ENCODE results near the gene TEDC1. TPM values are rescaled to one million over a fixed set of nuclear protein-coding genes. Genes with fewer than 3 reads are reported as not detected.

Gene TEDC1
- total and polyA plus RNA-seq, 5 donors, result 5.2 to 6.9 (median 5.9) TPM

DNA sequence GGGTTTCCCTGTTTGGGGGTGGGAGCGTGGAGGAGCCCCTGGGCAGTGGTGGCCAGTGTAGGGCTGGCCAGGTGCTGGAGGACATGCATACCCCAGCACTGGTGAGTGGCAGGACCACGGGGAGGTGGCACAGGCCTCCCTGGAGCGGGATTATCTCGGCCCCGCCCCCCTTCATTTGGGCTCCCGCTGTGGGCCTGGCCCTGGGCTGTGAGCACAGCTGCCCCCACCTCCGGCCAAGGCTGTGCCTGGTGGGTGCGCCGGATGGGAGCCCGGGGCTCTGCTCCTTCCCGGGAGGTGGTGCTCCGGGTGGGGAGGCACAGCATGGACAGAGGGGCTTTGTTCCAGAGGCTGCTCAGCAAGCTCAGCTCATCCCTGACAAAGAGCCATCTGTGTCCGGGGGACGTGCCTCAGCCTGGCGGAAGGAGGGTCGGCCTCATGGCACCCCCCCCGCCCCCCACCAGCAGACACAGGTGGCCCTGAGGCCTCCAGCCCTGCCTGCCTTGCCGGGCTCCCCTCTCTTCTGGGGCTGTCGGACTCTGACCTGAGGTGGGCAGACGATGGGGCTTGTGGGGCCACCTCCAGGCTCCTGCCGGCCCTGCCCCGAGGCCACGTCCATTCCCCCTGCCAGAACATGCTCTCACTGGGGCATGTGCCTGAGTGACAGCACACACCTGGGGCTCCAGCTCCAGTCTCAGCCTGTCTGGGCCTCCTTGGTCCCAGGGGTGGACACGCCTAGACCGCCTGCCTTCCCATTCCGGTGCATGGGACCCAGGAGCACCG lies 8.4 kb downstream of the TEDC1 start:
- ATAC-seq (no peak), DNase-seq (peak in 1 of 3 donors; percentile 65)
- Histone ChIP-seq H3K4me1 (ENCODE audit: control insufficient read depth, insufficient read depth, low read length) (no peaks in the 10 kb centered on the region), H3K27me3 (ENCODE audit: control insufficient read depth, insufficient read depth) (no peaks in the 10 kb centered on the region), H3K27ac (ENCODE audit: low read length) (no peak overlapping the region), H3K9me3 (ENCODE audit: control insufficient read depth, low read length) (no peaks in the 10 kb centered on the region), H3K4me3 (ENCODE audit: low read length) (no peak overlapping the region)
- intact Hi-C loops (cut with DNase I), result no loop called here
- 70% methylated on average over 27 of the region's 27 CpGs for WGBS

DNA sequence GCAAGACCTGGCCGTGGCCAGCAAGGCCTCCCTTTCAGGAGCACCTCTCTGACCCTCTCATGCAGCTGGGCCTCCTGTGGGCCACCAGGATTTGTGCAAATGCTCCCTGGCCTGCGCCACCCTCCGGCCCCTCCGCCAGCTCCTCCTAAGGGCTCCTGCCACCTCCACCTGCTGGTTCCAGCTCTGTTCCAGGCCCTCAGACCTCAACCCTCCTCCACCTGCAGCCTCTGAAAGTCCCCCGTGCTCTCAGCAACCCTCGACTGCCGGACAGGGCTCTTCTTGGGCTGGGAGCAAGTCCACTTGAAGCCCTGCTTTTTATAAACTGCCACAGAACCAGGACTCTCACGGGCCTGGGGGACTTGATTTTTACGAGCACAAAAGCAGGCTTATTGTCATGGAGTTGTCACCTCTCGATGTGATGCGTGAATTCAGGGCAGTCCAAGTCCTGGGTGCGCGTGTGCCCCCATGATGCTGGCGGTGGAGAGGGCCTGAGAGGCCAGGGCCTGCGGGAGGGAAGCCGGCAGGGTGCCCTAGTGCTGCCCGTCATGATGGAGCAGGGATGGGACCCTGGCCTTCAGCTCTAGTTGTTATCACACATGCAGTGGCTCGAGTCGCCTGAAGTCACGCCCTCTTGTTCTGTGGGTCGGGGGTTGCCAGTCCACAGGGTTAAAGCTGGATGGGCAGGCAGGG lies 9.1 kb downstream of the TEDC1 start:
- Histone ChIP-seq H3K9me3 (ENCODE audit: control insufficient read depth, low read length) (no peaks in the 10 kb centered on the region), H3K27ac (ENCODE audit: low read length) (no peak overlapping the region), H3K27me3 (ENCODE audit: control insufficient read depth, insufficient read depth) (no peaks in the 10 kb centered on the region), H3K4me3 (ENCODE audit: low read length) (no peak overlapping the region), H3K4me1 (ENCODE audit: control insufficient read depth, insufficient read depth, low read length) (no peaks in the 10 kb centered on the region)
- DNase-seq (peak in 1 of 3 donors; percentile 50), ATAC-seq (no peak)
- intact Hi-C loops (cut with DNase I), result no loop called here
- WGBS, result 85% methylated on average over 21 of the region's 21 CpGs

DNA sequence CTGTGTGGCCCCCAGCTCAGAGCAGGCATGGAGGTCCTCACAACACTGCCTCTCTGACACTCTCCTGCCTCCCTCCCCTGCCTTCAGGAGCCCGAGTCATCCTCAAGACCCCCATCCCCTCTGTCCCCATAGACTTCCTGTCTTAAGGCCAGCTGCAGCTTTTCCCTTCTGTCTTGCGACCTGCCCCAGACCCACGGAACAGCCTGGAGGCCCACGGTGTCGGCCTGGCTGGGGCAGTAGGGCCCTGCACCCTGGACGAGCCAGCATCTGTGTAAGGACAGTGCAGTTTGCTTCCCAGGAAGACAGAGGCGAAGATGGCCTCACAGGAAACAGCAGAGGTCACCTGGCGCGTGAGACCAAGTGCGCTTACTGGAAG lies 9.7 kb downstream of the TEDC1 start:
- intact Hi-C loops (cut with DNase I), result no loop called here
- 63% methylated on average over 10 of the region's 10 CpGs for WGBS
- Histone ChIP-seq H3K9me3 (ENCODE audit: control insufficient read depth, low read length) (no peaks in the 10 kb centered on the region), H3K27ac (ENCODE audit: low read length) (no peak overlapping the region), H3K27me3 (ENCODE audit: control insufficient read depth, insufficient read depth) (no peaks in the 10 kb centered on the region), H3K4me3 (ENCODE audit: low read length) (no peak overlapping the region), H3K4me1 (ENCODE audit: control insufficient read depth, insufficient read depth, low read length) (no peaks in the 10 kb centered on the region)
- no peak for DNase-seq
- ATAC-seq, result no peak

DNA sequence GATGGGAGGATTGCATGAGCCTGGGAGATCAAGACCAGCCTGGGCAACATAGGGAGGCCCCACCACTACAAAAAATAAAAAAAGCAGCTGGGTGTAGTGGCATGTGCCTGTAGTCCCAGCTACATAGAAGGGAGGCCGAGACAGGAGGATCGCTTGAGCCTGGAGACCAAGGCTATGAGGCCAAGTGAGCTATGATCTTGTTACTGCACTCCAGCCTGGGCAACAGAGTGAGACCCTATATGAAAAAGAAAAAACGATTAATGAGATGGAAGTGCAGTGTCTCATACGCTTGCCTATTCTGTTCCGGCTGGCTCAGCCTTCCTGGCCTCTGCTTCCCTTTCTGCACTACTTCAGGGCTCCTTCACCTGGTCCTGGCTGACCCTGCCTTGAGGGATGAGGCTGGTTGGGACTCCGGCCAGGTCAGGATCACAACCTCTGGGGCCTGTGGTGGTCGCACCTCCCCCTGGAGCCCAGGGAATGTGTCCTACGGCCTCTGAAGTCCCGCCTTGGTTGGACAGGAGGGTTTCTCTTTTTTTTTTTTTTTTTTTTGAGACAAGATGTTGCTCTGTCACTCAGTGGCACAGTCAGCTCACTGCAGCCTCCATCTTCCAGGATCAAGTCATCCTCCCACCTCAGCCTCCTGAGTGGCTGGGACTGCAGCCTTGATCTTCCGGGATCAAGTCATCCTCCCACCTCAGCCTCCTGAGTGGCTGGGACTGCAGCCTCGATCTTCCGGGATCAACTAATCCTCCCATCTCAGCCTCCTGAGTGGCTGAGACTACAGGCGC lies 10.7 kb downstream of the TEDC1 start:
- H3K27me3 ChIP-seq (ENCODE audit: control insufficient read depth, insufficient read depth), result no peaks in the 10 kb centered on the region
- intact Hi-C loops (cut with DNase I), result no loop called here
- no peaks in the 10 kb centered on the region for H3K9me3 ChIP-seq (ENCODE audit: control insufficient read depth, low read length)
- no peaks in the 10 kb centered on the region for H3K4me1 ChIP-seq (ENCODE audit: control insufficient read depth, insufficient read depth, low read length)
- WGBS, result 87% methylated on average over 13 of the region's 13 CpGs
- H3K27ac ChIP-seq (ENCODE audit: low read length), result no peak overlapping the region
- ATAC-seq (no peak), DNase-seq (no peak)
- H3K4me3 ChIP-seq (ENCODE audit: low read length), result no peak overlapping the region

DNA sequence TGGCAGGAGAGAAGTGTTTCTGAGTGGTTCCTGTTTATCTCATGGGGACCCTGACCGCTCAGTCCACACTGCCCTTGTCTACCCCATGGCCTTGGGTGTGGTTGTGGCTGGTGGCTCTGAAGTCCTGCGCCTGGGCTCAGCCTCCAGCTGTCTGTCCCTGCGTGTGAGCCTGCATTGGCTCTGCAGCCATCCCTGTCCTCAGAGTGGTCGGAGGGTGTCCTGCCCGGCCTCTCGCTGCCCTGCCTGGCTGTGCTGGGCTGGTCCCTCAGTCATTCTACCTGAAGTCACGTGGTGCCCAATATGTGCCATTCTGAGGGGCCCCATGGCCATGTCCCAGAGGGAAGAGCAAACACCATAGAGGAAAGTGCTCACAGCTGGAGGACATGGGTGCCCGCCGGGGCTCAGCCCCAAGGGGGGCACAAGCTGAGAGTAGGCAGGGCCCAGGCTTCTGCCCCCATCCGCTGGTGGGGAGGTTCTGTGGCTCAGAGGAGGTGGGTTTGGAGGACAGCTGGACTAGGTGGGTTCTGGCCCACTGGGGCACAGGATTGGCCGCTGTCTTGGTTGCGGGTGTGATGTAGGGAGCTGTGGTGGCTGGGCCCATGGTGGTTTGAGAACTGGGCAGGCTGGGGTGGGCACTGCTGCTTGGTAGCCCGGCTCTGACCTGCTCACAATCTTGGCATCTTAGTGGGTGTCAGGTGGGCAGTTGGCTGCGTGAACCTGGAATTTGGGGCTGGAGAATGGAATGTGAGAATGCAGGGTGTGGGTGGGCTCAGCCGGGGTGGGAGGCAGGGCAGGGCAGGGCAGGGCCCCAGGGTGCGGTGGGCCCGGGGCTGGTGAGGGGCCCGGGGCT lies 11.6 kb downstream of the TEDC1 start:
- 83% methylated on average over 18 of the region's 18 CpGs for WGBS
- H3K4me3 ChIP-seq (ENCODE audit: low read length), result no peak overlapping the region
- intact Hi-C loops (cut with DNase I), result no loop called here
- H3K27me3 ChIP-seq (ENCODE audit: control insufficient read depth, insufficient read depth), result no peaks in the 10 kb centered on the region
- H3K9me3 ChIP-seq (ENCODE audit: control insufficient read depth, low read length), result no peaks in the 10 kb centered on the region
- no peaks in the 10 kb centered on the region for H3K4me1 ChIP-seq (ENCODE audit: control insufficient read depth, insufficient read depth, low read length)
- H3K27ac ChIP-seq (ENCODE audit: low read length), result no peak overlapping the region
- DNase-seq (no peak), ATAC-seq (no peak)

DNA sequence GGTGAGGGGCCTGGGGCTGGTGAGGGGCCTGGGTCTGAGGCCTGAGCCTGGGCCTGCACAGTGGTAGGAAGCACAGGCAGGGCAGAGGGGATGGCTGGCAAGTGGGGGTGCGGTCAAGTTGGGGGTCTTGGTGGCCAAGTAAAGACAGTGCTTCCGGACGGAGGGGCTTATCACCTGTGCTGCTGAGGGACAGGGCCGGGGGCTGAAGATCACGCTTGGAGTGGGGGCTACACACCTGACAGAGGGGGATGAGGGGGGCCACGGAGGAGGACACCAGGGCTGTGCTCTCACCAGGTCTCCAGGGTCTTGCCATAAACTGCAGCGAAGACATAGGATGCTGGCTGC lies 12.2 kb downstream of the TEDC1 start:
- 86% methylated on average over 7 of the region's 7 CpGs for WGBS
- Histone ChIP-seq H3K27ac (ENCODE audit: low read length) (no peak overlapping the region), H3K4me1 (ENCODE audit: control insufficient read depth, insufficient read depth, low read length) (no peaks in the 10 kb centered on the region), H3K9me3 (ENCODE audit: control insufficient read depth, low read length) (no peaks in the 10 kb centered on the region), H3K27me3 (ENCODE audit: control insufficient read depth, insufficient read depth) (no peaks in the 10 kb centered on the region), H3K4me3 (ENCODE audit: low read length) (no peak overlapping the region)
- ATAC-seq (no peak), DNase-seq (no peak)
- intact Hi-C loops (cut with DNase I), result no loop called here

DNA sequence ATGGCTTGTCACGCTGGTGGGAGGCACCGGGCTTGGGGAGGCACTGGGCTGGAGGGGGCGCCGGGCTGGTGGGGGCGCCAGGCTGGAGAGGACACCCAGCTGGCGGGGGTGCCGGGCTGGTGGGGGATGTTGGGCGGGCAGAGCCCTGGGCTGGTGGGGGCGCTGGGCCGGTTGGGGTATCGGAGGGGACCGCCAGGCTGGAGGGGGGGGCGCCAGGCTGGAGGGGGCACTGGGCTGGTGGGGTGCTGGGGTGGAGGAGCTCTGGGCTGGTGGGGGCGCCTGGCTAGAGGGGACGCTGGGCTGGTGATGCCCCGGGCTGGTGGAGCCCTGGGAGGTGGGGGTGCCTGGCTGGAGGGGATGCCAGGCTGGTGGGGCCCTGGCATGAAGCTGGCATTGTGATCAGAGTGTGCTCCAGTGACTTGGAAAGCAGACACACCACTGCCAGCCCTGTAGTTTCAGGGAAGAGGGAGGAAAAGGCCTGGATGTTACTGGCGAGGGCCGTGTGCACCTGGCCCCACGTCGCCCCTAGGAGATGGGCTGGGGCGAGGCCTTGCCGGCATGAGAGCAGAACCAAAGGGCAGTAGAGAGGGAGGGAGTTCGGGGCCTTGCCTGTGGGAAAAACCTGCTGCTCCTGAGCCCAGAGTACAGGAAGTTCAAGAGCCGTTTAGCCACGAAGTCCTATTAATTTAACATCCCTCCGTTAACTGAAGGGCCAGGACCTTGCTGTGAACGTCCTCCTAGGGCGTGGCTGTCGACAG lies 13.1 kb downstream of the TEDC1 start:
- Histone ChIP-seq H3K27me3 (ENCODE audit: control insufficient read depth, insufficient read depth) (no peaks in the 10 kb centered on the region), H3K27ac (ENCODE audit: low read length) (no peak overlapping the region), H3K9me3 (ENCODE audit: control insufficient read depth, low read length) (no peaks in the 10 kb centered on the region), H3K4me1 (ENCODE audit: control insufficient read depth, insufficient read depth, low read length) (no peaks in the 10 kb centered on the region), H3K4me3 (ENCODE audit: low read length) (no peak overlapping the region)
- DNase-seq (peak in 1 of 3 donors; percentile 71), ATAC-seq (no peak)
- intact Hi-C loops (cut with DNase I), result no loop called here
- 72% methylated on average over 29 of the region's 29 CpGs for WGBS

DNA sequence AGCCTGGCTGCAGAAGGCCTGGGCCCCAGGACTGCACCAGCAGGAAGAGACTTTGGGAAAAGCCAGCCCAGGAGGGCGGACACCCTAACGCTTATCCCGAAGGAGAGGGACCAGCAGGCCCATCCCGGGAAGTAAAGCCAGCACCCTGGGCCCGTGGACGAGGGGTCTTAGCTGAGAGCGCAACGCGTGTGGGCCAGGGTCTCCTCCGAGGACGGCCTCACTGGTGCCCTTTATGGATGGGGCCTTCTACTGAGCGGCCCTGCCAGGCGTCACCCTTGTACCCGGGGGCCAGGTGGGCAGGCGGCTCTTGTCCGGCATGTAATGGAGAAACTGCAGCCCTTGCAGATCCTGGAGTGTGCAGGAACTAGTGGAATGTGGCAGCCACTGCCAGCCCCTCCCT lies 14.1 kb downstream of the TEDC1 start:
- DNase-seq (no peak), ATAC-seq (no peak)
- intact Hi-C loops (cut with DNase I), result no loop called here
- Histone ChIP-seq H3K4me1 (ENCODE audit: control insufficient read depth, insufficient read depth, low read length) (no peaks in the 10 kb centered on the region), H3K4me3 (ENCODE audit: low read length) (no peak overlapping the region), H3K9me3 (ENCODE audit: control insufficient read depth, low read length) (no peaks in the 10 kb centered on the region), H3K27me3 (ENCODE audit: control insufficient read depth, insufficient read depth) (no peaks in the 10 kb centered on the region), H3K27ac (ENCODE audit: low read length) (no peak overlapping the region)
- WGBS, result 87% methylated on average over 16 of the region's 16 CpGs

DNA sequence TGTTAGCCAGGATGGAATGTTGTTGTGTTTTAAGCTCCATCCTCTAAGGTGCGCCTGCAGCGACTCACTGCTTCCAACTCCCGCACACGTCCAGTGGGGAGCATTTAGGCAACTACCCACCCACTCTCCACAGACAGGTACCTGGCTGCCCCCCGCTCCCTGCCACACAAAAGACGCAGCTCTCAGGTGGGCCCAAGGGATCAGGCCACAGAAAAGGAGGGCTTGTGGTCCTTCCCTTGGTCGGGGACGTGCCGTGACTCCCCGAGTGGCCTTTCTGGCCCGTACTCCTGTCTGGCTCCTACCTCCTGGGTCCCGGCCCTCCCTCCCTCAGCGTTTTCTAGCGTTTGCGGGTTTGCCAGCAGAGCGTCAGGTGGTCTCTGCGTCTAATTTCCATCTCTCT lies 16.2 kb downstream of the TEDC1 start:
- 77% methylated on average over 17 of the region's 17 CpGs for WGBS
- no peak for DNase-seq
- Histone ChIP-seq H3K9me3 (ENCODE audit: control insufficient read depth, low read length) (no peaks in the 10 kb centered on the region), H3K27me3 (ENCODE audit: control insufficient read depth, insufficient read depth) (no peaks in the 10 kb centered on the region), H3K4me1 (ENCODE audit: control insufficient read depth, insufficient read depth, low read length) (no peaks in the 10 kb centered on the region), H3K27ac (ENCODE audit: low read length) (no peak overlapping the region), H3K4me3 (ENCODE audit: low read length) (no peak overlapping the region)
- no peak for ATAC-seq
- intact Hi-C loops (cut with DNase I), result no loop called here

DNA sequence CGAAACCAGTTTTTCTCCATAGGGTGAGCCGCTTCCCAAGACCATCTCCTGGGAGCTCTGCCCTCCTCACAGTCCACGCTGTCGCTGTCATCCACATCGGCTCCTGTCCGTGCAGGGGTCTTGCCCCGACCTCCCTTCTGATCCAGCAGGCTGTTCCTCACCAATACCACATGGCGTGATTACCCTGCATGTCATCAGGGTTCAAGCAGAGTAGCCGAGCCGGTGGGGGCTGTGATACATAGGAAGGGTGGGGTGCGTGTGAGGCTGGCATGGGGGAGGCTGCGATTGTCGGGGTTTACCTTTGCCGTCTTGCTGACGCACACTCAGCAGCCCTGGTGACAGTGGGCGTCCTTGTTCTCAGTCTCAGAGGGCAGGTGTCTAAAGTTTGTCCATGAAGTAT lies 17.0 kb downstream of the TEDC1 start:
- no peaks in the 10 kb centered on the region for H3K4me1 ChIP-seq (ENCODE audit: control insufficient read depth, insufficient read depth, low read length)
- H3K9me3 ChIP-seq (ENCODE audit: control insufficient read depth, low read length), result no peaks in the 10 kb centered on the region
- ATAC-seq (no peak), DNase-seq (no peak)
- H3K27ac ChIP-seq (ENCODE audit: low read length), result no peak overlapping the region
- no peak overlapping the region for H3K4me3 ChIP-seq (ENCODE audit: low read length)
- WGBS, result 75% methylated on average over 16 of the region's 16 CpGs
- no peaks in the 10 kb centered on the region for H3K27me3 ChIP-seq (ENCODE audit: control insufficient read depth, insufficient read depth)
- intact Hi-C loops (cut with DNase I), result no loop called here

Data from right cardiac atrium (tissue), 5 donors.